K562 (cell line): ENCODE measurements around the gene ZNF135. TPM values are rescaled to one million over a fixed set of nuclear protein-coding genes. Genes with fewer than 3 reads are reported as not detected.

Experiments
- CTBP1 ChIP-seq: fragments of 450-650 bp; IDR thresholded peaks from 2 replicates; pipeline ENCODE4 v1.6.1; 2016; ENCODE audit warnings: borderline replicate concordance
- JUNB ChIP-seq: fragments of 450-650 bp; formaldehyde crosslinking; conservative IDR thresholded peaks from 2 replicates; pipeline ENCODE4 v1.4.0; 2020; ENCODE audit warnings: mild to moderate bottlenecking
- MCM3 ChIP-seq: fragments of 450-650 bp; IDR thresholded peaks from 2 replicates; pipeline ENCODE4 v1.6.1; 2016
- SRSF9 ChIP-seq: fragments of 200-400 bp; formaldehyde crosslinking; IDR thresholded peaks from 2 replicates; pipeline ENCODE4 v1.6.1; 2017; ENCODE audit warnings: low read depth, low read length, borderline replicate concordance
- TGIF2 ChIP-seq: sonication (generic); formaldehyde crosslinking; IDR thresholded peaks from 2 replicates; pipeline ENCODE4 v1.8.1; 2022; ENCODE audit warnings: mild to moderate bottlenecking, missing genetic modification reagents, moderate library complexity
- ZNF134 ChIP-seq: fragments of 250-450 bp; sonication (Bioruptor Pico); conservative IDR thresholded peaks from 2 replicates; pipeline ENCODE4 v1.4.0; 2020
- ZNF274 ChIP-seq: IDR thresholded peaks from 2 replicates; pipeline ENCODE4 v1.6.1; 2011; ENCODE audit warnings: low read depth, mild to moderate bottlenecking, low read length, moderate library complexity, borderline replicate concordance
- polyA plus RNA-seq, 8 experiments: library from polyadenylated mRNA; depleted of rRNA in 4 of 8; stranded (reverse) in 5 of 8; unstranded in 3 of 8; fragments of >200 nt; fragmentation: Nextera tagmentation in 2 of 8; fragmentation: Illumina TruSeq in 1 of 8; extraction: Ambion mirVana in 2 of 8; extraction: Trizol in 1 of 8; gene quantifications; 2 replicates each; pipeline versions ENCODE4 v1.2.1 to v1.2.3, GENCODE V29; 2011 to 2014; ENCODE audit warnings: inconsistent platforms in 1 of 8, missing spikeins in 1 of 8
- total RNA-seq, 7 experiments: library from RNA; depleted of rRNA in 6 of 7; stranded (reverse); fragments of >200 nt in 6 of 7; fragmentation: Illumina TruSeq in 2 of 7; extraction: Trizol in 2 of 7; gene quantifications; 2 replicates each; pipeline versions ENCODE4 v1.2.1 to v1.2.3, GENCODE V29; 2011 to 2021; ENCODE audit warnings: low replicate concordance in 1 of 7
- TF ChIP-seq, protein P1 (sequence below): IDR thresholded peaks from 2 replicates; pipeline ENCODE4 v1.6.1; 2011; ENCODE audit warnings: borderline replicate concordance, low read depth, mild to moderate bottlenecking, moderate library complexity, low read length; ENCODE audit not compliant: insufficient read depth, poor library complexity, severe bottlenecking
- TF ChIP-seq, protein P2 (sequence below): fragments of 250-450 bp; sonication (Bioruptor Pico); IDR thresholded peaks from 2 replicates; pipeline ENCODE4 v1.8.0; 2021; ENCODE audit warnings: borderline replicate concordance, mild to moderate bottlenecking, moderate library complexity; ENCODE audit not compliant: poor library complexity, severe bottlenecking

Gene ZNF135
- total and polyA plus RNA-seq, 9 of the 15 experiments (the other 6 are each of a cell fraction or from before 2014, with no cell fraction given): not detected

DNA sequence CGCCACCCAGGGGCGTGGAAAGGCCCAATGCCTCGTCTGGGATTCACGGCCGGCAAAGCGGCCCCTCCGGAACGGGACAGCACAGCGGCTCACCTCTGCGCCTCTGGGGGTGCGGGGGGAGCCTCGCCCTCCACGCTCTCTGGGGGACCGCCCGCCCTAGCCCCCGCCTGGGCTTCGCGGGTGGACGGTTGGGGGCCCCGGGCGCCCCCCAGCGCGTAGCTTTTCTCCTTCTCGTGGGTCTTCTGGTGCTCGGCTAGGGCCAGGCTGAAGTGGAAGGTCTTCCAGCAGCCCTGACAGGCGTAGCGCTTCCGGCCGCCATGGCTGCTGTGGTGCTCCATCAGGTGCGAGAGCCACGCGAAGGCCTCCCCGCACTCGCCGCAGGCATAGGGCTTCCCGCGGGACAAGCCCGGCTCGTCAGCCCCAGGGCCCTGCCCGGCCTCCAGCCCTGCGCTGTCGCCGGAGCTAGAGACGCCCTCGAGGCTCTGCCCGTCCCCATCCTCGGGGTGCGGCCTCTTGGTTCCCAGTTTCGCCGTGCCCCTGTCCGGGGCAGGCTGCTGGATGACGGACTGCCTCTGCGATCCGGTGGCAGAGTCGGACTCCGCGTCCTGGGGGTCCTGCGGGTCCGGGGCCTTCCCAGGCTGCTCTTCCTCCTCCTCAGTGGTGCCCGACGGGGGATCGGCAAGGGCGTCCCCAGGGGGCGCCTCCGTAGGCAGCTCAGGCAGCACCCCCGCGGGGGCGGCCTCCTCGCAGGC lies 25.7 kb downstream of the ZNF135 start (continued):
- TF ChIP-seq, protein P1, sequence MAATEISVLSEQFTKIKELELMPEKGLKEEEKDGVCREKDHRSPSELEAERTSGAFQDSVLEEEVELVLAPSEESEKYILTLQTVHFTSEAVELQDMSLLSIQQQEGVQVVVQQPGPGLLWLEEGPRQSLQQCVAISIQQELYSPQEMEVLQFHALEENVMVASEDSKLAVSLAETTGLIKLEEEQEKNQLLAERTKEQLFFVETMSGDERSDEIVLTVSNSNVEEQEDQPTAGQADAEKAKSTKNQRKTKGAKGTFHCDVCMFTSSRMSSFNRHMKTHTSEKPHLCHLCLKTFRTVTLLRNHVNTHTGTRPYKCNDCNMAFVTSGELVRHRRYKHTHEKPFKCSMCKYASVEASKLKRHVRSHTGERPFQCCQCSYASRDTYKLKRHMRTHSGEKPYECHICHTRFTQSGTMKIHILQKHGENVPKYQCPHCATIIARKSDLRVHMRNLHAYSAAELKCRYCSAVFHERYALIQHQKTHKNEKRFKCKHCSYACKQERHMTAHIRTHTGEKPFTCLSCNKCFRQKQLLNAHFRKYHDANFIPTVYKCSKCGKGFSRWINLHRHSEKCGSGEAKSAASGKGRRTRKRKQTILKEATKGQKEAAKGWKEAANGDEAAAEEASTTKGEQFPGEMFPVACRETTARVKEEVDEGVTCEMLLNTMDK: no peak
- TF ChIP-seq ZNF274 (no peak), MCM3 (no peak), JUNB (CRISPR knock-in tag) (no peak), ZNF134 (CRISPR knock-in tag) (no peak), TGIF2 (CRISPR knock-in tag) (no peak), SRSF9 (no peak), CTBP1 (no peak)
- TF ChIP-seq, protein P2, sequence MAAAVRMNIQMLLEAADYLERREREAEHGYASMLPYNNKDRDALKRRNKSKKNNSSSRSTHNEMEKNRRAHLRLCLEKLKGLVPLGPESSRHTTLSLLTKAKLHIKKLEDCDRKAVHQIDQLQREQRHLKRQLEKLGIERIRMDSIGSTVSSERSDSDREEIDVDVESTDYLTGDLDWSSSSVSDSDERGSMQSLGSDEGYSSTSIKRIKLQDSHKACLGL (CRISPR knock-in tag): no peak
